HepG2 (cell line): ENCODE data around the gene CCDC170. TPM values are rescaled to one million over a fixed set of nuclear protein-coding genes. Genes with fewer than 3 reads are reported as not detected.

Experiments used
- ATF5 ChIP-seq: sonication (generic); formaldehyde crosslinking; IDR thresholded peaks from 2 replicates; pipeline ENCODE4 v1.4.0; 2020; ENCODE audit warnings: mild to moderate bottlenecking, low read depth, missing genetic modification reagents
- BORCS8-MEF2B ChIP-seq: sonication (generic); formaldehyde crosslinking; IDR thresholded peaks from 2 replicates; pipeline ENCODE4 v1.8.0; 2022; ENCODE audit warnings: mild to moderate bottlenecking, missing genetic modification reagents
- FOXO1 ChIP-seq: sonication (generic); formaldehyde crosslinking; IDR thresholded peaks from 2 replicates; pipeline ENCODE4 v1.4.0; 2020; ENCODE audit warnings: missing genetic modification reagents
- HIVEP1 ChIP-seq: sonication (generic); formaldehyde crosslinking; IDR thresholded peaks from 2 replicates; pipeline ENCODE4 v1.4.0; 2020; ENCODE audit warnings: mild to moderate bottlenecking, missing genetic modification reagents
- KDM5B ChIP-seq: sonication (generic); formaldehyde crosslinking; IDR thresholded peaks from 2 replicates; pipeline ENCODE4 v1.4.0; 2020; ENCODE audit warnings: missing genetic modification reagents, mild to moderate bottlenecking, borderline replicate concordance
- MAFG ChIP-seq: sonication (generic); formaldehyde crosslinking; IDR thresholded peaks from 2 replicates; pipeline ENCODE4 v1.5.1; 2020; ENCODE audit warnings: mild to moderate bottlenecking, missing genetic modification reagents
- NCOA2 ChIP-seq: sonication (generic); formaldehyde crosslinking; IDR thresholded peaks from 2 replicates; pipeline ENCODE4 v1.8.0; 2022; ENCODE audit warnings: inconsistent platforms
- ZBTB4 ChIP-seq: sonication (generic); formaldehyde crosslinking; IDR thresholded peaks from 2 replicates; pipeline ENCODE4 v1.4.0; 2020; ENCODE audit warnings: missing genetic modification reagents, mild to moderate bottlenecking, borderline replicate concordance
- ZNF354B ChIP-seq: sonication (generic); formaldehyde crosslinking; IDR thresholded peaks from 2 replicates; pipeline ENCODE4 v1.8.0; 2022; ENCODE audit warnings: mild to moderate bottlenecking, missing genetic modification reagents
- ZNF430 ChIP-seq: sonication (generic); formaldehyde crosslinking; IDR thresholded peaks from 2 replicates; pipeline ENCODE4 v1.9.0; 2021; ENCODE audit warnings: mild to moderate bottlenecking, missing genetic modification reagents
- ZNF446 ChIP-seq: sonication (generic); formaldehyde crosslinking; IDR thresholded peaks from 2 replicates; pipeline ENCODE4 v1.5.0; 2020; ENCODE audit warnings: mild to moderate bottlenecking, missing genetic modification reagents
- ZNF530 ChIP-seq: sonication (generic); formaldehyde crosslinking; IDR thresholded peaks from 2 replicates; pipeline ENCODE4 v1.5.0; 2020; ENCODE audit warnings: low read depth, mild to moderate bottlenecking, missing genetic modification reagents
- ZNF768 ChIP-seq: sonication (generic); formaldehyde crosslinking; IDR thresholded peaks from 2 replicates; pipeline ENCODE4 v1.4.0; 2020; ENCODE audit warnings: missing genetic modification reagents
- ZSCAN5A ChIP-seq: sonication (generic); formaldehyde crosslinking; IDR thresholded peaks from 2 replicates; pipeline ENCODE4 v1.8.0; 2022; ENCODE audit warnings: mild to moderate bottlenecking, missing genetic modification reagents, borderline replicate concordance
- polyA plus RNA-seq, 8 experiments: library from polyadenylated mRNA; depleted of rRNA in 3 of 8; stranded (reverse) in 7 of 8; unstranded in 1 of 8; fragments of >200 nt; fragmentation: Illumina TruSeq in 4 of 8; extraction: Trizol in 4 of 8; gene quantifications; 2 replicates each; pipeline versions ENCODE4 v1.2.1 to v1.2.3, GENCODE V29; 2011 to 2016; ENCODE audit warnings: low read depth in 4 of 8, missing spikeins in 1 of 8, mixed read lengths in 1 of 8; ENCODE audit not compliant: insufficient read depth in 1 of 8
- total RNA-seq, 5 experiments: library from RNA; depleted of rRNA; stranded (reverse); fragments of >200 nt; fragmentation: Illumina TruSeq; extraction: Trizol; gene quantifications; 2 replicates each; pipeline ENCODE4 v1.2.3, GENCODE V29; 2016; ENCODE audit warnings: low read depth in 1 of 5
- TF ChIP-seq, protein P1 (sequence below): sonication (generic); formaldehyde crosslinking; IDR thresholded peaks from 2 replicates; pipeline ENCODE4 v1.5.0; 2020; ENCODE audit warnings: missing genetic modification reagents
- TF ChIP-seq, protein P2 (sequence below): sonication (generic); formaldehyde crosslinking; IDR thresholded peaks from 2 replicates; pipeline ENCODE4 v1.5.1; 2020; ENCODE audit warnings: mild to moderate bottlenecking, missing genetic modification reagents, moderate library complexity
- TF ChIP-seq, protein P3 (sequence below): sonication (generic); formaldehyde crosslinking; IDR thresholded peaks from 2 replicates; pipeline ENCODE4 v1.5.1; 2020; ENCODE audit warnings: missing genetic modification reagents, mild to moderate bottlenecking, borderline replicate concordance
- TF ChIP-seq, protein P4 (sequence below): sonication (generic); formaldehyde crosslinking; IDR thresholded peaks from 2 replicates; pipeline ENCODE4 v1.8.0; 2022; ENCODE audit warnings: missing genetic modification reagents, low read depth, mild to moderate bottlenecking, borderline replicate concordance

Gene CCDC170
- total and polyA plus RNA-seq, 2 of the 13 experiments (the other 11 are each of a cell fraction or from before 2014, with no cell fraction given), result 0.90 to 5.1 TPM

- TF ChIP-seq ZNF530 (CRISPR knock-in tag) (no peak), ZNF768 (CRISPR knock-in tag) (peak; percentile 62), ZNF430 (peak; percentile 92), ZNF354B (0 out of 2 replicates have a peak, but pooled peaks have one; percentile 15), BORCS8-MEF2B (peak; percentile 95; the same call in 1 of the 2 replicates), NCOA2 (peak; percentile 76), ZNF446 (0 out of 2 replicates have a peak, but pooled peaks have one; percentile 32), MAFG (CRISPR knock-in tag) (0 out of 2 replicates have a peak, but pooled peaks have one; percentile 42), ZBTB4 (CRISPR knock-in tag) (peak; percentile 98), KDM5B (peak; percentile 97), ATF5 (CRISPR knock-in tag) (peak; percentile 86; the same call in 1 of the 2 replicates), ZSCAN5A (CRISPR knock-in tag) (peak; percentile 97; the same call in 1 of the 2 replicates), HIVEP1 (peak; percentile 92; the same call in 1 of the 2 replicates), FOXO1 (CRISPR knock-in tag) (0 out of 2 replicates have a peak, but pooled peaks have one; percentile 59)
- TF ChIP-seq, protein P1, sequence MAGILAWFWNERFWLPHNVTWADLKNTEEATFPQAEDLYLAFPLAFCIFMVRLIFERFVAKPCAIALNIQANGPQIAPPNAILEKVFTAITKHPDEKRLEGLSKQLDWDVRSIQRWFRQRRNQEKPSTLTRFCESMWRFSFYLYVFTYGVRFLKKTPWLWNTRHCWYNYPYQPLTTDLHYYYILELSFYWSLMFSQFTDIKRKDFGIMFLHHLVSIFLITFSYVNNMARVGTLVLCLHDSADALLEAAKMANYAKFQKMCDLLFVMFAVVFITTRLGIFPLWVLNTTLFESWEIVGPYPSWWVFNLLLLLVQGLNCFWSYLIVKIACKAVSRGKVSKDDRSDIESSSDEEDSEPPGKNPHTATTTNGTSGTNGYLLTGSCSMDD (CRISPR knock-in tag), result peak; percentile 87
- TF ChIP-seq, protein P2, sequence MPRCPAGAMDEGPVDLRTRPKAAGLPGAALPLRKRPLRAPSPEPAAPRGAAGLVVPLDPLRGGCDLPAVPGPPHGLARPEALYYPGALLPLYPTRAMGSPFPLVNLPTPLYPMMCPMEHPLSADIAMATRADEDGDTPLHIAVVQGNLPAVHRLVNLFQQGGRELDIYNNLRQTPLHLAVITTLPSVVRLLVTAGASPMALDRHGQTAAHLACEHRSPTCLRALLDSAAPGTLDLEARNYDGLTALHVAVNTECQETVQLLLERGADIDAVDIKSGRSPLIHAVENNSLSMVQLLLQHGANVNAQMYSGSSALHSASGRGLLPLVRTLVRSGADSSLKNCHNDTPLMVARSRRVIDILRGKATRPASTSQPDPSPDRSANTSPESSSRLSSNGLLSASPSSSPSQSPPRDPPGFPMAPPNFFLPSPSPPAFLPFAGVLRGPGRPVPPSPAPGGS (CRISPR knock-in tag), result peak; percentile 77; the same call in 1 of the 2 replicates
- TF ChIP-seq, protein P3, sequence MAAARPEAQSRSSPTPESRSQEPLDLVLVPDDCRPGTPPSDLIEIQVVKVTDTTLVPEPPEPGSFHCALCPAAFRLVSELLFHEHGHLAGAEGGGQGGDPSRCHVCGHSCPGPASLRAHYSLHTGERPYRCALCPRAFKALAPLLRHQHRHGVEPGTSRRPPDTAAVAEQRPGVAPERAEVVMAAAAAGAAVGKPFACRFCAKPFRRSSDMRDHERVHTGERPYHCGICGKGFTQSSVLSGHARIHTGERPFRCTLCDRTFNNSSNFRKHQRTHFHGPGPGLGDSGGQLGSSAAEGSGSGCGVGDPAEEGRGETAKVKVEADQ (CRISPR knock-in tag), result no peak; the same call in 1 of the 2 replicates
- TF ChIP-seq, protein P4, sequence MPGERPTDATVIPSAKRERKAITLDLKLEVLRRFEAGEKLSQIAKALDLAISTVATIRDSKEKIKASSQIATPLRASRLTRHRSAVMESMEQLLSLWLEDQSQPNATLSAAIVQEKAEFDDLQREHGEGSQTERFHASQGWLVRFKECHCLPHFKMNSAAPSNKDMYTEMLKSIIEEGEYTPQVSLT (CRISPR knock-in tag), result peak; percentile 95
These were observed 41.7 kb upstream of the CCDC170 start, which contains the start of gene RMND1 (continued) for GRCh38 chr6:151451950-151452749.
